Stimulated activated CD4-positive, alpha-beta T cell treated with anti-CD3 and anti-CD28 coated beads, TNF-alpha, amount 100 ng/mL, for 4 hours (primary cell): ENCODE results near the gene SMIM14.
"Not testable (repeated sequence)": the region's sequence is repeated elsewhere in the genome, so short reads cannot be mapped to it uniquely, and the experiment has no call there.

Experiments used
- DNase-seq, 3 experiments: peaks; one replicate each; pipeline ENCODE4 v3.0.0-alpha.2; 2020; ENCODE audit warnings: low read depth in 3 of 3

SMIM14 gene

DNA sequence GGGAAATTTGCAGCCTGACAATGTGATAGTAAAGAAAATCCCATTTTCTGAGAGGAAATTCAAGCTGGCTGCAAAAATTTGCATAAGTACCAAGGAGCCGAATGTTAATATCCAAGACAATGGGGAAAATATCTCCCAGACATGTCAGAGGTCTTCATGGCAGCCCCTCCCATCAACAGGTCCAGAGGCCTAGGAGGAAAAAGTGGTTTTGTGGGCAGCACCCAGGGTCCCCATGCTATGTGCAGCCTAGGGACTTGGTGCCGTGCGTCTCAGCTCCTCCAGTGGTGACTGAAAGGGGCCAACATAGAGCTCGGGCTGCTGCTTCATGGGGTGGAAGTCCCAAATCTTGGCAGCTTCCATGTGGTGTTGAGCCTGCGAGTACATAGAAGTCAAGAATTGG lies 105.1 kb downstream of the SMIM14 start:
- DNase-seq = no peak

GRCh38 chr4:39532237-39532636 lies 106.4 kb downstream of the SMIM14 start:
- DNase-seq = not testable (repeated sequence)

DNA sequence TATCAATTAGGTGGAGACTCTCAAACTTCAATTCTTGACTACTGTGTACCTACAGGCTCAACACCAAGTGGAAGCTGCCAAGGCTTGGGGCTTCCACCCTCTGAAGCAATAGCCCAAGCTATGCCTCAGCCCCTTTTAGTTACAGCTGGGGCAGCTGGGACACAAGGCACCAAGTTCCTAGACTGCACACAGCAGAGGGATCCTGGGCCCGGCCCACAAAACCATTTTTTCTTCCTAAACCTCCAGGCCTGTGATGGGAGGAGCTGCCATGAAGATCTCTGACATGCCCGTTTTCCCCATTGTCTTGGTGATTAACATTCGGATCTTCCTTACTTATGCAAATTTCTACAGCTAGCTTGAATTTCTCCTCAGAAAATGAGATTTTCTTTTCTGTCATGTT lies 108.0 kb downstream of the SMIM14 start:
- no peak for DNase-seq

- DNase-seq = no peak
Measured at GRCh38 chr4:39529534-39529933, 109.1 kb downstream of the SMIM14 start.

- DNase-seq = peak in 1 of 3 experiments; percentile 6
Measured at GRCh38 chr4:39528061-39528465, 110.6 kb downstream of the SMIM14 start.

- peak; percentile 82 to 91 (median 86) for DNase-seq
Measured at GRCh38 chr4:39527296-39528060, 111.2 kb downstream of the SMIM14 start, which contains the start of gene UGDH. Gene UGDH, minus strand, starts transcription at chr4:39527439. Its CDS starts 5,927 bp downstream, at chr4:39521512.

DNA sequence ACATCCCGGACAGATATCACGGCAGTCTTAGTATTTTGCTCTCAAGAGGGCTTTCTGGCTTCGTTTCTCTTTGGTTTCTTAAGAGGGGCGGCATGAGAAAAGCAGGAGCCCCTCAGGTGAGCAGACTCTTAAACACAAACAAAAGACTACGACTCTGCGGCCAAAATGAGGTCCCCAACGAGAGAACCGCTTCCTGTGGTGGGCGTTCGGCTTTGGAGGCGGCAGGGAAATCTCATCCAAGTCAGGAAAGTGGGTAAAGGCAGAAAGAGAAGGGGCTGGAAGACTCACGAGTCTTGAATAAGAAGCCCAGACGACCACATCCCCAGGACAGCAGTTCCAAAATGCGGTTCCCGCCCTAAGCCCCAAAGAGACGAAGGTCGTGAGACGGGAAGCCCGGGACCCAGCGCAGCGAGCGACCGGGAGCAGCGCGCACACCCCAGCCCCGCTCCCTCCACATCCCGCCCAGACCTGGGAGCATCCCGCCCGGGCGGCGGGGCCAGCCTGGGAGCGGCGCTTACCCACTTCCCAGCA lies 111.8 kb downstream of the SMIM14 start:
- DNase-seq = no peak

DNA sequence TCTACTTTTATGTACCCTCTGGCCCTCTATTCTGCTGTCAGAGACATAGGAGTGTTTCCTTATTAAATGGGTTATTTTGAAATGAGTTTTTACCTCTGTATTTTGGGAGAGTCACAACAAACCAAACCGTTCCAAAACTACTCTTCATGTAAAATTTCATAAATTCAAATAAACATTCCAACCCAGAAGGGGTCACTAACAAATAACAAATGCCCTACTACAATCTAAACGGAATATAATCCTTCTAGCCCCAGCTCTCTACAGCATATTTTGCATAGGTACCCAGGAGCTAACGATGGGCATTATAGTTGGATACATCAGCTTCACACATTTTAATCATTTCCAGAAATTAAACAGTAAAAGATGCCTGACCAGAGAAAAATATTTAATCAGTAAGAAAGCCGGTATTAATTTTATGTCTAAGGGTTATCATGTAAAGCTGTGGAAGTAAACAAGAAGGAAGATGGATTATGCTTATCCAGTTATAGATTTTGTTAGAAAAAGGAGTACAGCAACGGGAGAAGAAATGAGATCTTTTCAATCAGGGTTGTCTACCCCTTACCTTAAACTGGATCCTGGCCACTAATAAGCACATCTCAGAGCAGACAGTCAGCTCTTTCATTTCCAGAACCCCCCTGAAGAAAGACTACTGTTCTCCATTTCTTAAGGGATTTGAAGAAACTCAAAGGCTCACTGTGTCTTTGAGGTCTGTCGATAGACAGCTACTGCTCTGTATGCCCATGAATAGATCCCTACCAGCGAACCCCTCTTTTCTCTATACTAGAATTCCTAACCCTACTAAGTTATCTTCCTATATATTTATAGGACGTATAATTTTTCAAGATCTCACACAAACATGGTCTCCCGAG lies 112.6 kb downstream of the SMIM14 start:
- DNase-seq = no peak

DNA sequence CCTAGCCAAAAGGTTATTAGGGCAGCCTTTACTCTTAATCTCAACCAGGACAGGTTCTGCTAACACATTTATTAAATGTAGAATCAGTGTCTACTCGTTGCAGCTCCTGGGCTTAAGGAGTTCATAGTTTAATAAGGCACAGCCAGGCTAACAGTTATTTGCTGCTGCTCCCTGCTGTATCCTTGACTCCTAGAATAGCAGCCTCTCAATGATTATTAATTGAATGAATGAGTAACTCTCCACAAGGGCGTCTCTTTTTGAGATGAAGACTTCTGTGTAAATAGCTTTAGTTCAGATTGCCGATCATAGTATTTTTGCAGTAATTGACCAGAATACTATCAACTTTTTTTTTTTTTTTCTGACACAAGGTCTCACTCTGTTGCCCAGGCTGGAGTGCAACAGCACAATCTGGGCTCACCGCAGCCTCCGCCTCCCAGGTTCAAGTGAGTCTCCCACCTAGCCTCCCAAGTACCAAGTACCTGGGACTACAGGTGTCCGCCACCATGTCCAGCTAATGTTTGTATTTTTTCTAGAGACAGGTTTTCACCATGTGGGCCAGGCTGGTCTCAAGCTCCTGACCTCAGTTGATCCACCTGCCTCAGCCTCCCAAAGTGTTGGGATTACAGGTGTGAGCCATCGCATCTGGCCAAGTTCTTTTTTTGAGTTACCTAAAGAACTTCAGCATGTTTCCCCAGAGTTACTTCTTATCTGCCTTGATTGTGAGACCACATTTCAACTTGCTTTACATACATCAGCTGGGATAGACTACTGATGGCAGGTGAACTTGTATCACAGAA lies 114.3 kb downstream of the SMIM14 start:
- DNase-seq = no peak

GRCh38 chr4:39522068-39522467 lies 116.6 kb downstream of the SMIM14 start:
- no peak for DNase-seq

- no peak for DNase-seq
Measured at GRCh38 chr4:39521253-39521919, 117.3 kb downstream of the SMIM14 start.

DNA sequence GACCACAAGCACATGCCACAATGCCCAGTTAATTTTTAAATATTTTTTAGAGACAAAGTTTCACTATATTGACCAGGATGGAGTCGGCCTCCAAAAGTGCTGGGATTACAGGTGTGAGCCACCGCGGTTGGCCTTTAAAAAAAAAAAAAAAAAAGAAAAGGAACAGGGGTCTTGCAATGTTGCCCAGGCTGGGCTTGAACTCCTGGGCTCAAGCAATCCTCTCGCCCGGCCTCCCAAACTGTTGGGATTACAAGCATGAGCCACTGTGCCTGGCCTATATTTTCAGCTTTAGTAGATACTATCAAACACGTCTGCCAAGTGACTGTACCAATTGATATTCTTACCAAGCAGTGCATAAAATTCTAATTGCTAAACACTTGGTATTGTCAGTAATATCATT lies 120.2 kb downstream of the SMIM14 start:
- DNase-seq = no peak

GRCh38 chr4:39516407-39516966 lies 122.2 kb downstream of the SMIM14 start:
- no peak for DNase-seq

- not testable (repeated sequence) for DNase-seq
Measured at GRCh38 chr4:39515669-39516401, 122.8 kb downstream of the SMIM14 start.

DNA sequence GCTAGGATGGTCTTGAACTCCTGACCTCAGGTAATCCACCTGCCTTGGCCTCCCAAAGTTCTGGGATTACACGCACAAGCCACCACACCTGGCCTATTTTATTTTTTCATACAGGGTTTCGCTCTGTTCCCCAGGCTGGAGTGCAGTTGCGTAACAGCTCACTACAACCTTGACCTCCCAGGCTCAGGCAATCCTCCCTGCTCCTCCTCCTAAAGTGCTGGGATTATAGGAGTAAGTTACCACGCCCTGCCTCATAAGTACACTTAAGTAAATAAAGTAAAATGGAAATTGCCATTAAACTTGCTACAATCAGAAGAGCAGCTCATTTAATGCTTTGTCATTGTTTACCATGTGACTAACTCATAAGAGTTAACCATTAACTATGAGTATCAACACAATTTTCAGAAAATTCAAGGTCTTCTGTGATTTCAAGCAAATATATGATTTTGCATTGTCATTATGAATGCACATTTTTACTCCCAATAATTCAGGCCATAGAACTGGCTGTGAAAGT lies 123.7 kb downstream of the SMIM14 start:
- no peak for DNase-seq

DNA sequence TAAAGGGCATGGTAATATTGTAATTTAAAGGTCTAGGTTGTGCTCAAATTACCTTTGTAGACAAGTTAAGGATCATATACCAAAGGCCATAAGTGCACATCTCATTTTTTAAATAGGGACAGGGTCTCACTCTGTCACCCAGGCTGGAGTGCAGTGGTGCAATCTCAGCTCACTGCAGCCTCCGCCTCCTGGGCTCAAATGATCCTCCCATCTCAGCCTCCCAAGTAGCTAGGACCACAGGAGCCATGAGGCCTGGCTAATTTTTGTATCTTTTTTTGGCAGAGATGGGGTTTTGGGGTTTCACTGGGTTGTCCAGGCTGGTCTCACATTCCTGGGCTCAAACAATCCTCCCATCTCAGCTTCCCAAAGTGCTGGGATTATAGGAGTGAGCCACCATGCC lies 124.4 kb downstream of the SMIM14 start:
- DNase-seq = not testable (repeated sequence)

DNA sequence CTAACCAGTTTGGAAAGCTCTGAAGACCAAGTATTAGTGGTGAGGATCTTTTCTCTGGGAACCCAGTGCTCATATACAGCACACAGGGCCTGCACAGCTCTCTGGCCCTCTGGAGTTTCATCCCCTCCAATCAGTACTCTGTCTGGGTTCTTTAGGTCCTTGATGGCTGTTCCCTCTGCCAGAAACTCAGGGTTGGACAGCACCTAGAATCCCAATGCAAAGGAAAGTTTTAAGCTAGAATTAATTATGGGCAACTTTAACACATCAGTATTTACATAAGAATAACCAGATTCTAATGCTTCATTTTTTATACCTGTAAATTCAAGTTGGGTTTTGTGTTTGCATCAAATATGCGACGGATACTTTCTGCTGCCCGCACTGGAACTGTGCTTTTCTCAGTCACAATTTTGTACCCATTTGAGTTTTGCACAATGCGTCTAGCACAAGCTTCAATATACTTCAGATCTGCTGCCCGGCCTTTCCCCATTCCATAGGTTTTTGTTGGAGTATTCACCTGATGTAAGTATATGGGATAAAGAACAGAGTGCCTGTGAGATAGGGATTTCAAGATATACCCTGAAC lies 128.2 kb downstream of the SMIM14 start:
- DNase-seq = no peak

- no peak for DNase-seq
Measured at GRCh38 chr4:39505581-39505980, 133.1 kb downstream of the SMIM14 start.

DNA sequence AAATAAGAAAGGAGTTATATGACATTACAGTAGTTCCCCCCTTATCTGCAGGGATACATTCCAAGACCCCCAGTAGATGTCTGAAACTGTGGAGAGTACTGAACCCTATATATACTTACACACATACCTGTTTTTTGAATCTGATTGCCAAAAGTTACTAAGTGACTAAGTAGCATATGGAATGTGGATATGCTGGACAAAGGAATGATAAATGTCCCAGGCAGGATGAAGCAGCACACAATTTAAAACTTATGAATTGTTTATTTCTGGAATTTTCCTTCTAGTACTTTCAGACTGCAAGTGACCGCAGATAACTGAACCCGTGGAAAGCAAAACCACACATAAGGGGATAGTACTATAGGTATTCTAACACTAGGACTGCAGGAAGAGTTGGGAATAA lies 134.1 kb downstream of the SMIM14 start:
- DNase-seq = no peak

- DNase-seq = not testable (repeated sequence)
Measured at GRCh38 chr4:39502664-39503035, 136.0 kb downstream of the SMIM14 start.
